Transverse colon (tissue), 4 donors: ENCODE measurements around the gene LRFN4. TPM values are rescaled to one million over a fixed set of nuclear protein-coding genes. Genes with fewer than 3 reads are reported as not detected.

Source experiments
- DNase-seq: peaks from one replicate; pipeline ENCODE4 v3.0.0-alpha.2; 2019
- H3K27ac ChIP-seq, 4 donors: fragments of 200-600 bp; sonication (generic); 2 replicates each; pipeline ENCODE4 v1.5.1; 2016 to 2018; ENCODE audit warnings: inconsistent platforms in 4 of 4
- H3K27me3 ChIP-seq: fragments of 200-600 bp; sonication (generic); 2 replicates; pipeline ENCODE4 v1.5.1; 2017; ENCODE audit warnings: inconsistent platforms
- H3K36me3 ChIP-seq, 4 donors: fragments of 200-600 bp; sonication (generic); 2 replicates each; pipeline ENCODE4 v1.5.1; 2017 to 2019; ENCODE audit warnings: inconsistent platforms in 4 of 4
- H3K4me1 ChIP-seq, 4 donors: fragments of 200-600 bp; sonication (generic); 2 replicates each; pipeline ENCODE4 v1.5.1; 2017 to 2020; ENCODE audit warnings: inconsistent platforms in 4 of 4
- H3K4me3 ChIP-seq, 4 donors: fragments of 200-600 bp; sonication (generic); 1 replicate in 1 of 4; 2 replicates in 3 of 4; pipeline versions ENCODE4 v1.5.1 to v1.6.1; 2017 to 2019; ENCODE audit warnings: inconsistent platforms in 4 of 4
- H3K9me3 ChIP-seq, 2 donors: fragments of 200-600 bp; sonication (generic); 2 replicates each; pipeline ENCODE4 v1.5.1; 2017 to 2019; ENCODE audit warnings: inconsistent platforms in 2 of 2
- CTCF ChIP-seq, 5 experiments: fragments of 200-600 bp in 3 of 5; fragments of 450-650 bp in 2 of 5; sonication (generic) in 3 of 5; IDR thresholded peaks; 1 replicate in 2 of 5; 2 replicates in 3 of 5; pipeline ENCODE4 v1.5.1; 2016 to 2017; ENCODE audit warnings: antibody characterized with exemption in 5 of 5, inconsistent platforms in 3 of 5, mild to moderate bottlenecking in 2 of 5, moderate library complexity in 1 of 5
- EP300 ChIP-seq: sonication (generic); formaldehyde crosslinking; IDR thresholded peaks from one replicate; pipeline ENCODE4 v1.6.1; 2017; ENCODE audit warnings: antibody characterized with exemption, low read depth
- POLR2A ChIP-seq: fragments of 450-650 bp; IDR thresholded peaks from one replicate; pipeline ENCODE4 v1.6.1; 2016; ENCODE audit warnings: antibody characterized with exemption, mild to moderate bottlenecking, moderate library complexity
- POLR2AphosphoS5 ChIP-seq, 3 donors: sonication (generic); formaldehyde crosslinking; IDR thresholded peaks; one replicate each; pipeline ENCODE4 v1.6.1; 2016; ENCODE audit warnings: antibody characterized with exemption in 3 of 3
- WGBS, 2 donors: methylation state at CpG; one replicate each; pipeline ENCODE4 v1.1.5; 2018; ENCODE audit warnings: low coverage in 1 of 2; 5-methylcytosine and 5-hydroxymethylcytosine counted together
- in situ Hi-C, 4 donors: fragments of 200-750 bp; cut with MboI; loops; one replicate each; pipeline versions ENCODE4 v1.15.0 to v1.15.1; 2017; ENCODE audit warnings: low sequenced_read_pairs in 3 of 4, low pct_ligation_motif_present in 1 of 4, low pct_unique_long_range_greater_than_20kb in 1 of 4
- intact Hi-C: fragments of 100-400 bp; cut with DNase I; formaldehyde crosslinking; loops from one replicate; pipeline ENCODE4 v1.15.1; 2023; ENCODE audit warnings: low total_unique reads
- total RNA-seq, 4 donors: library from RNA; depleted of rRNA; stranded (reverse); fragments of >200 nt; gene quantifications; one replicate each; pipeline ENCODE4 v1.1.0, GENCODE V29; 2016

The LRFN4 gene
- total RNA-seq, 4 donors from 2014 or later, result 14.3 to 52.3 (median 22.6) TPM

- intact Hi-C loops, result no loop called here
- no peak overlapping the region for H3K27ac ChIP-seq
- no peak for TF ChIP-seq POLR2AphosphoS5 (IDR thresholded peaks at IDR 0.05)
- no peak for TF ChIP-seq POLR2A
- TF ChIP-seq EP300, result no peak
- TF ChIP-seq CTCF (IDR thresholded peaks at IDR 0.05), result no peak
- 97% methylated on average over 9 of the region's 9 CpGs; no CpG with 5 or more reads in 1 of the 2 donors for WGBS, 2 donors
- DNase-seq, result no peak
- in situ Hi-C loops, result no loop called here
- H3K9me3 ChIP-seq, result no peaks in the 10 kb centered on the region
- H3K36me3 ChIP-seq, result no peaks in the 10 kb centered on the region
- no peaks in the 10 kb centered on the region for H3K27me3 ChIP-seq
- peaks cover 0 to 10% (median 7%) of the 10 kb centered on the region in 4 donors for H3K4me1 ChIP-seq
- no peak overlapping the region for H3K4me3 ChIP-seq
These were observed 12.7 kb downstream of the LRFN4 start for GRCh38 chr11:66869567-66869870.

GRCh38 chr11:66870131-66870530, 13.3 kb downstream of the LRFN4 start:
- TF ChIP-seq POLR2A, result no peak
- no peak for TF ChIP-seq POLR2AphosphoS5 (IDR thresholded peaks at IDR 0.05)
- no peak for TF ChIP-seq EP300
- no peak for TF ChIP-seq CTCF (IDR thresholded peaks at IDR 0.05)
- 90 to 99% methylated on average over 2 to 15 of the region's 16 CpGs for WGBS, 2 donors
- no peaks in the 10 kb centered on the region for H3K36me3 ChIP-seq
- no peaks in the 10 kb centered on the region for H3K9me3 ChIP-seq
- H3K27me3 ChIP-seq, result no peaks in the 10 kb centered on the region
- no peak for DNase-seq
- no peak overlapping the region for H3K27ac ChIP-seq
- in situ Hi-C loops (no loop called here), intact Hi-C loops (no loop called here)
- no peak overlapping the region for H3K4me3 ChIP-seq
- peaks cover 0 to 4% (median 2%) of the 10 kb centered on the region in 4 donors for H3K4me1 ChIP-seq

- no peak for DNase-seq
- Histone ChIP-seq H3K4me3 (no peak overlapping the region), H3K27me3 (no peaks in the 10 kb centered on the region), H3K4me1 (no peaks in the 10 kb centered on the region), H3K9me3 (no peaks in the 10 kb centered on the region), H3K27ac (no peak overlapping the region), H3K36me3 (no peaks in the 10 kb centered on the region)
- in situ Hi-C loops, result no loop called here
- WGBS, 2 donors, result 92% methylated on average over 39 of the region's 39 CpGs; no CpG with 5 or more reads in 1 of the 2 donors
- TF ChIP-seq EP300 (no peak), POLR2A (no peak), CTCF (IDR thresholded peaks at IDR 0.05) (no peak), POLR2AphosphoS5 (IDR thresholded peaks at IDR 0.05) (no peak)
- intact Hi-C loops, result no loop called here
These were observed 14.0 kb downstream of the LRFN4 start for GRCh38 chr11:66870616-66871520.

- no peaks in the 10 kb centered on the region for H3K36me3 ChIP-seq
- no peak overlapping the region for H3K27ac ChIP-seq
- DNase-seq, result no peak
- no peaks in the 10 kb centered on the region for H3K9me3 ChIP-seq
- 93% methylated on average over 18 of the region's 18 CpGs; no CpG with 5 or more reads in 1 of the 2 donors for WGBS, 2 donors
- TF ChIP-seq EP300 (no peak), CTCF (IDR thresholded peaks at IDR 0.05) (no peak), POLR2A (no peak), POLR2AphosphoS5 (IDR thresholded peaks at IDR 0.05) (no peak)
- no peaks in the 10 kb centered on the region for H3K27me3 ChIP-seq
- intact Hi-C loops (no loop called here), in situ Hi-C loops (no loop called here)
- no peaks in the 10 kb centered on the region for H3K4me1 ChIP-seq
- no peak overlapping the region for H3K4me3 ChIP-seq
These were observed 14.6 kb downstream of the LRFN4 start for GRCh38 chr11:66871521-66871901.
